NCI-H2196 (cell line): ENCODE results near the gene UBA3.

Experiments used
- DNase-seq: peaks from one replicate; lab custom pipeline; 2025; ENCODE audit not compliant: unreplicated experiment; lab: John Stamatoyannopoulos, UW

Gene UBA3

DNA sequence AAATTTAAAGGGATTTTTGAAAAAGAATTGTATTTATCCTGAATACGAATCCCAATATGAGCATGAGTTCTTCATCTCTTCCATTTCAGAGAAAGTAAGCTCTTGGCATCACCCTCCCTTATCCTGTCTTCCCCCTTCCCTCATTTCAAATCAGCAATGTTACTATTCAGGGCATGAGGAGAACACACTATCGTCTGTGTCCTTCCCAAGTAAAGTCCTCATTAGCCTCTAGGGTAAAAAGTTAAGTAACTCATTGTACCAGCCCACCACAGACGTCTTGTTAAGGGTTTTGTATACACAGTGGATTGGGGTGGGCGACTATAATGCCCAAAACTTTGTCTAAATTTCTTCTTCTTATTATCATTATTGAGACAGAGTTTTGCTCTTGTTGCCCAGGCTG lies 19.4 kb upstream of the UBA3 start:
- DNase-seq, result no peak

DNA sequence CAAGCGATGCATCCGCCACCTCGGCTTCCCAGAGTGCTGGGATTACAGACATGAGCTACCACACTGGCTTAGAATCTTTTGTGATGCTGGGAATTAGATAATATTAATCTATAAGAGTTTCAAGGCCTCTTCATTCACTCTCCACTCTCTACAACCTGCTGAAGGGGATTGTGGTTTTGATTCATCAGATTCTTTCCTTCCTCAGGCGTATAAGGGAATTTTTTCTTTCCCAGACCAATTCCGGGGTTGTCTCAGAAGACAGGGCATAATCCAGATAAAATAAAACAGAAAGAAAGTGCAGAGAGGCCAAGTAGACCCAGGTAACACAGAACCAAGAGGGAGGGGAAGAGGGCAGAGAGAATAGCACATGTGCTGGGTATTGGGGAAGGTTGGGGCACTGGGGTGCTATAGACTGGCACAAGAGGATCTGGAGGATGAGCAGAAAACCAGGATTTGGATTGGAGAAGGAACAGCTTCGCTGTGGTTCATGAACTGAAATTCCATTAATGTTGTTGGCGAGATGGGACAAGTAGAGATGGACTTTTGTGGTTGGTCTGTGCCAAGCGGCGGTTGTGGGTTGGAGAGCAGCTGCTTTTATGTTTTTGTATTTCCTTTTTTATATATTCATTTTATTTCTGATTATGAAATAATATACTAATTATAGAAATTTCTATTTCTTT lies 17.4 kb upstream of the UBA3 start:
- DNase-seq, result no peak

DNA sequence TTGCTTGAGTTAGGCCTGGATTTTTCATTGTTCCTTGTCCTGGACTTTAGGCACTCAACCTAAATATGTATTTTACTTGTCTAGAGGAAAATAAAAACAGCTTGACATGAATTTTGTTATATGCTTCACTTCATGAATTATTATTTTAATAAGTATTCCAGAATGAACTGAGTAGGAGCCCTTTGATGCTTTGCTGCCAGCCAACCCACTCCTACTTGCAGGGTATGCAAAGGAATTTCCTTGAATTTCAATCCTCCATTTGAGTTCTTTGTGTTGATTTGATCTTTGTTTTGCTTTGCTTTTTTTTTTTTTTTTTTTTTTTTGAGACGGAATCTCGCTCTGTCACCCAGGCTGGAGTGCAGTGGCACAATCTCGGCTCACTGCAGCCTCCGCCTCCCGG lies 16.1 kb upstream of the UBA3 start:
- no peak for DNase-seq

DNA sequence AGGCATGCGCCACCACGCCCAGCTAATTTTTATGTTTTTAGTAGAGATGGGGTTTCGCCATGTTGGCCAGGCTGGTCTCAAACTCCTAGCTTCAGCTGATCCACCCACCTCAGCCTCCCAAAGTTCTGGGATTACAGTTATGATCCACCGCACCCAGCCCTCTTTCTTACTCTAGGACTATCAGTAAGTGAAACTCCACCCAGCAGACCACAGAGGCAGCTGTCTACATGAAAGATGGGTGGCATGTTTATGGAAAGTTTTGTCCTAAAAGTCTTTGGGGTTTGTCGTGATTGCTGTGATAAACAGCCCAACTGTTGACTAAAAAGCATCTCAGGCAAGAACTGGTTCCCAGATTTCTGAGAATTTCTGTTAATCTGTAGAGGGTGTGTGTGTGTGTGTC lies 15.5 kb upstream of the UBA3 start:
- no peak for DNase-seq

DNA sequence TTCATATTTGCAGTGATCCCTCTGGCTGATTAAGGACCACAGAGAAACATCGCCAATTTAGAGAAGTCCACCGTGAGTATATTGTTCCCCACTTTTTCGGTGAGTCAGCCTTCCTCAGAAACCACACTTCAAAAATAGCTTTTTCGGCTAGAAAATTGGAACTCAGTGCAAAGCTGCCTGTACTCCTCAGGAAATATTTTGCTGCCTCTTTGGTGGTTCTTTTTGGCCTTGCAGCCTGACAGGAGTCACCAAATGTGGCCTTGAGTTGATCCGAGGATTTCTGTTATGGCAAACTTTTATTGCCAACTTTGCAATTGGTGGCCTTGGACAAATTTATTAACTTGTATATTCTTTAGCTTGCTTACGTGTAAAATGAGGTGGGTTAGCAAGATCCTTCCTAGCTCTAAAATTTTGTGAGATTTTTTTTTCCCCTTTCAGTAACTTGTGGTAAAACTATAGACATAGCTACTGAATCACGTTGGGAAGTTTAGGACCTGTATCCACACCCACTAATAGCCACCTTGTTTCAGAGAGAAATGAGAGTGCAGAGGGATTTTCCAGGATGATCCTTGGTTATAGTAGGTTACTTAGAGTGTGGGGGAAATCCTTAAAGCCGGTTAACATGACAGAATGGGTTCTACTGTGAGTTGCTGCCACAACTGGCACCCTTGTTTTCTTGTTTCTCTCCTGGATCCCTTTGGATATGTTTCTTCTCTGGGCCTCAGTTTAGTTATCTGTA lies 14.5 kb upstream of the UBA3 start:
- DNase-seq, result no peak

DNA sequence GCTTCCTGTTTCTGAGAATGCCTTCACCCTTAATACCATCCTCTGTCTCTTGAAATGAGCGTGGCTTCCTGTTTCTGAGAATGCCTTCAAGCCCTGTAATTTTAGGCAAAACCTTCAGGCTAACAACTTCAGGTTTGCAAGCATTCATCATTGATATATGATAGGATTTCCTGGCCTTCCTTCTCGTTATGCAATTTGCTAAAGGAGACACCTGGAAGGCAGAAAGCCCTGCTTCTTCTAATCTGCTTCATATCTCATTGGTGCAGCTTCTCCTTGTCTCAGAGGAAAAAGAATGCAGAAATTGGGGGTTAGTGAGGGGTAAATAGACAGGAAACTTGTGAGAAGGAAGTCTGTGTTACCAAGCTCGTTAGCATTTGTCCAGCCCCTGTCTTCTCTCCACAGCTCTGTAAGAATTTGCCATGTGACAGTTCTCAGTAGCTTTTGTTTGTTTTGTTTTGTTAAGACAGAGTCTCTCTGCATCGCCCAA lies 11.9 kb upstream of the UBA3 start:
- no peak for DNase-seq

DNA sequence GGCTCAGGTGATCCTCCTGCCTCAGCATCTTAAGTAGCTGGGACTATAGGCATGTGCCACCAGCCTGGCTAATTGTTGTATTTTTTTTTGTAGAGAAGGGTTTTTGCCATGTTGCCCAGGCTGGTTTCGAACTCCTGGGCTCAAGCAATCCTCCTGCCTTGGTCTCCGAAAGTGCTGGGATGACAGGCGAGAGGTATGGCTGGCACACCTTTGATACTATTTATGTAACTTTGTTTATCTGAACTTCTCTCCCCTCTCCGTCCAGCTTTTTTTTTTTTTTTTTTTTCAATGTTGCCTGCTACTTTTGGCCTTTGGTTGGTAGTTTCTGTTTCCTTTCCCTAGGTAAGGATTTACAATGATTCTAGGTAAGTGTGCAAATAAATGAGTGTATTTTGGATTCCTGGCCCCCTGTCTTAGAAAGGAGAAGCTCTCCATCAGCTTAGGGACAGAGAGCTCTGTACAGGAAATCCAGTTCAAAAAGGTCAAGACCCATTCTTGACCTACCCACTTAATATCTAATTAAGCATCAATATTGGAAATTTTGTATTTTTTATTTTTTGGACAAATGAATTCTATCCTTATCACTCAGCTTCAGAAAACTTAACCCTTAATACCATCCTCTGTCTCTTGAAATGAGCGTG lies 11.3 kb upstream of the UBA3 start:
- no peak for DNase-seq

DNA sequence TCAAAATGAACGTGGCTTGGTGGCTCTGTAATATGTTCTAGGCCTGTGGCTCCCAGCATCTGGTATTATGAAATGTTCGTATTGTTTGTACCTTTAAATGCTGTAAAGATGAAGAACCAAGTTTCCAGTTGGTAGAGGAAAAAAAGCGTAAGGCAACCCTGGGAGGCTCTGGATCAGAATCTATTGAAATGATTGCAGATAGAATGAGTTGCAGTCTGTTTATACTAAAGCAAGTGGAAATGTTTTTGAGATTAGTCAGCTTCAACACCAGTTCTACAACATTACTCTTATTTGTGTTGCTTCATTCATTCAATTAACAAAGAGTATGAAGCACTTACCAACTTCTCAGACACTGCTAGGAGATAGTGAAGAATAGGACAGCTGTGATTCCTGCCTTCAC lies 9.9 kb upstream of the UBA3 start:
- DNase-seq, result no peak

DNA sequence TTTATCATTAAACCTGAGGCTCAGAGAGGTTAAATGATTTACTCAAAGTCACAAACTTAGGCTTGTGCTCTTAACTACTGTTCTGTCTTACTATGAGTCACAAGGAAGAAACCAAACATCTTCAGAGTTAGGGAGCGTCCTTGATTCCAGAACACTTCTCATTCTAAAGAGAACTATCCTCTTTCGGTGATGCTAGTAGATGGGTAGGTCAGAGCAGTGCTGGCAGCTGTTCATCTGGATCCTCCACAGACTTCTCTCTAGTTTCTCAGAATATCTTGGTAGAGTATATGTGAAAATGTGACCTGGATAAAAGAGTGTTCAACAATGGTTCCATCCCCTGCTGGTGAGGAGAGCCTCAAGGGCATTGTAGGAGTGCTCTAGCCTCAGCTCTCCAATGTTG lies 7.9 kb upstream of the UBA3 start:
- DNase-seq, result no peak

DNA sequence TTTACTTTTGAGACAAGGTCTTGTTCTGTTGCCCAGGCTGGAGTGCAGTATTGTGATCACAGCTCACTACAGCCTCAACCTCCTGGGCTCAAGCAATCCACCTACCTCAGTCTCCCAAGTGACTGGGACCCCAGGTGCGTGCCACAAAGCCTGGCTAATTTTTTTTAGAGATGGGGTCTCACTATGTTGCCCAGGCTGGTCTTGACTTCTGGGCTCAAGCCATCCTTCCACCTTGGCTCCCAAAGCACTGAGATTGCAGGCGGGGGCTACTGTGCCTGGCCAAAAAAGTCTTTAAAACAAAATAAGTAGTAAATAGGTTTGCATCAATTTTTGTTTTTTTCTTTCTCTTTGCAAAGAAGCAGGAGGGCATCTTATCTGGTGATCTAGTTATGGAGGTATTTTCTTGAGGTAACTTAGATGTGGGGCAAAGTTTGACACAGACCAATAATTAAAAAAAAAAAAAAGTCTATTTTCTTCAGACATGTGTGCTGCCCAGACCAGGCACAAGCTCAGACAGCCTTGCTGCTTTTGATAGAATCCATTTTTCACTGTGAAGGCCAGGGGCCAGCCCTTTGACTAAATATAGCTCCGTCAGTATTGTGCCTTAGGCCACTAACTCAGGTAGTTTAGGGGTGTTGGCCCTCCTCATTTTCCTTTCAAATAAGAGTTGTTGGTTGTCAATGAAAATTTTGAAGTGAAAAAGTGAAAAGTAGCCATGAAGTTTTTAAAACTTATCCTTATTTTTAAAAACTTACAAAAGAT lies 7.0 kb upstream of the UBA3 start:
- DNase-seq, result no peak

DNA sequence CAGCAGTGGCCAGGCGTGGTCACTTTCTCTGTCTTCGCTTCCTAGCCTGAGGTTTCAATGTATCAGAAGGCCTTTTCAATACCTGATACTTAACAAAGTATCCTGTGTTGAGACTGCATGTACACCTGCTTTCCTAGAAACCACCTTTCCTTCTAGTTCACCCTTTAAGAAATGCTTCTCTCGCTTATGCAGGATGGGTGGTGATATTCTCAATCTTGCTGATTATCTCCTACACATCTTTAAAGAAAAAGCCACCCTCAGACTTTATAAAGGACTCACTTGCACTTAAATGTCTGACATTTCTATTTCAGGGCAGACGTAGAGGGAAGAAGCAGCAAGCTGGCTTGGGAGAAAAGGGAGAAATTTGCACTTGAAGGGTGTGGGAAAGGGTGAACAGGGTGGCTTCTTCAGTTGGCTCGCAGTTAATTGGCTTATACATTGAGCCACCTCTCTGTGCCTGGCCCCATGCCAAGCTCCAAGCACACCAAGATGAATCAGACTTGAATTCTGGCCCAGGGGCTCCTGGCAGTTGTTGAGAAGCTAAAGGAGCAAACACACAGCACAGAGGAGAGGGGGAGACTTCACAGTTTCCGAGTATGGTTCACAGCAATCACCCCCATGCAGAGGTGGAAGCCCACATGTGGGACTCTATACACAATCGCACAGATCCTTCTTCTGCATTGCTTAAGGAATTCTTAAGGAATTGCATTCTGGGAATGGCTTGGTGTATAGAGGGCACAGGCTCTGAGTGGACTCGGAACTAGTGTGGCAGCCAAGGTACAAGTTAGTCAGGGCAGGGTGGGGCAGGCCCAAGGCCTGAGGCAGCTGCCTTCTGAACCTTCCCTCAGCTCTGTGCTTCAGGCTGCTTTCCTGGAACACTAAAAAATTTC lies 5.9 kb upstream of the UBA3 start:
- peak; percentile 32 for DNase-seq

DNA sequence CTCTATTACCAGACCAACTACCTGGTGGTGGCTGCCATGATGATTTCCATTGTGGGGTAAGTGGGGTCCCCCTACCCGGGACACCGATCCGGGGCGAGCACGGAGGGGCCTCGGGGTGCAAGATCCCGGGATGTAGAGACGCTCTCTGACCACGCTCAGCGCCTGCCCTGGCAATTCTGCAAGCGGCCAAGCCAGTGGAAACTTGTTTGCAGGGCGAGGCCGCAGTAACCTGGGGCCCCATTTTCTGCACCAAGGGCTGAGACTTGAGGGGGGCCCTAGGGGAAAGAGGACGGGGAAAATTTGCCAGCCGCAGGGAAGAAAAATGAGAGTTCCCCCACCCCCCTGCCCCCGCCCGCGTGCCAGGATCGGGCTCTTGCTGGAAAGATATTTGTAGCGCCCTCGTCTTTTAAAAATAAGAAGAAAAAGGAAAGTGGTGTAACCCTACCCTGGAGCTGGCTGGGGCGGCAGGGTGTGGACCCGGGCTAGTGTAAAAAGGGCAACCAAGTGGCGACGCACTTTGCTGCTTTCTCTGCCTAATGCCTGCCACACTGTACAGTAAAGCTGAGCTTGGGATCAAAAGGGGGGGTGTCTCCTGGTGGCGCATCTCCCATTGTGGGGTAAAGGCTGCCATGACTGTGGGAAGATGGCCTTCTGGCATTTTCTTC lies 5.1 kb upstream of the UBA3 start:
- DNase-seq, result no peak

DNA sequence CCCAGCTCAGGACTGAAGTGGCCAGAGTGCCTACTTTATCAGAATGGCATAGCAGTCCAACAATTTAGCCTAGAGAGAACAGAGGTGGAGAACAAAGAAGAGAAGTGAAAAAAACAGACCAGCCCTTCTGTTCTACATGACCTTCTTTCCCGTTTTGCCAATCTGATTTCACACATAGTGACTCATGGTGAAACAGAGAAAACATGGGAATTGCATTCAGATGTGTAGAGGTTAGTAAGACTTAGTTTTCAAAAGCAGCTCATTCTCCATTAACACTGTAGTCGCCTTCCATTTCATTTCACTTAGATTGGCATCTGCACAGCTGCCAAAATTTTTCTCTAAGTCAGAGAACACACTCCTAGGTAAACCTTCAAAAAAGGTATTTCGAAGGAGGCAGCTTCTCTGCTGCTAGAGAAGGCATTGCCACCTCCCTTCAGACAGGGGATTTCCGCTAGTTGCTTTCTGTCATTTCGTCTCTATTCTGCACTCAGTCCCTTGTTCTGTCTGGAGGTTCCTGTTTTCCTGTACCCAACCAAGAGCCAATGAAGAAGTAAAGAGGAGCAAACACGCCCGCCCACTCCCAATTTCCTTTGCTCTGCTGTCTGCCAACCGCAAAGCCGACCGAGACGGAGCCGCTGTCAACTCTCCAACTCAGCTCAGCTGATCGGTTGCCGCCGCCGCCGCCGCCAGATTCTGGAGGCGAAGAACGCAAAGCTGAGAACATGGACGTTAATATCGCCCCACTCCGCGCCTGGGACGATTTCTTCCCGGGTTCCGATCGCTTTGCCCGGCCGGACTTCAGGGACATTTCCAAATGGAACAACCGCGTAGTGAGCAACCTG lies 4.4 kb upstream of the UBA3 start, which contains the start of gene ARL6IP5:
TSS of gene ARL6IP5 (plus strand) at position 612 of the 842 bp plus-strand sequence. CDS start at position 723, 111 bp downstream.
- peak; percentile 61 for DNase-seq

DNA sequence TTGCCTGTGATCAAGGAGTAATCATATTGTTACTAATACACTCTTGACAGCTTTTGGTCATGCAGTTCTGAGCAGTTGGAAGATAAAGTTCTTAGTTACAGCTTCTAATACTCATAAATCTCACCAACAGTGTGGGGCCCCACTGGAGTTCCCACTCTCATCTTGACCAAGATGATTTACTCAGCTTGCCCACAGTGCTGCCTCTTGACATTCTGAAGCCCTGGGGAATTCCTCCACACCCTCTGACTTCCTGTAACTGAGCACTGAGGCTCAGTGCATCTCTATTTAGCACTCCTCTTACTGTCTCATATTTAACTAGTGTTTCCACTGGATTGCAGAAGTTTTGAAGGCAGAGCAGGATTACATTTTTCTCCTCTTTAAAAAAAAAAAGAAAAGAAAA lies 2.6 kb upstream of the UBA3 start:
- no peak for DNase-seq

DNA sequence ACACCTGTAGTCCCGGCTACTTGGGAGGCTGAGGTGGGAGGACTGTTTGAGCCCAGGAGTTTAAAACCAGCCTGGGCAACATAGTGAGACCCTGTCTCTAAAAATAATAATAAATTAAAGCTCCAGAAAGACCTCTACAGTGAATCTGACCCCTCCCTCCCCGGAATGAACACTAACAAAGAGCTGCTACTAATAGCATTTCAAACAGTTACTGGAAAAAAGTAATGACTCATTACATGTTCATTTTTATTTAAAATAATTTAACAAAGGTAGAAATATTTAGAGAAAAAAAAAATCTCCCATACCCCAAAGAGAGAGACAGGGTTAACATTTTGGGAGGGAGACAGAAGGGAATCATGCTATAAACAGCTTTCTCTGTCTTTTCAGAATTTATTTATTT lies 2.2 kb upstream of the UBA3 start:
- no peak for DNase-seq

DNA sequence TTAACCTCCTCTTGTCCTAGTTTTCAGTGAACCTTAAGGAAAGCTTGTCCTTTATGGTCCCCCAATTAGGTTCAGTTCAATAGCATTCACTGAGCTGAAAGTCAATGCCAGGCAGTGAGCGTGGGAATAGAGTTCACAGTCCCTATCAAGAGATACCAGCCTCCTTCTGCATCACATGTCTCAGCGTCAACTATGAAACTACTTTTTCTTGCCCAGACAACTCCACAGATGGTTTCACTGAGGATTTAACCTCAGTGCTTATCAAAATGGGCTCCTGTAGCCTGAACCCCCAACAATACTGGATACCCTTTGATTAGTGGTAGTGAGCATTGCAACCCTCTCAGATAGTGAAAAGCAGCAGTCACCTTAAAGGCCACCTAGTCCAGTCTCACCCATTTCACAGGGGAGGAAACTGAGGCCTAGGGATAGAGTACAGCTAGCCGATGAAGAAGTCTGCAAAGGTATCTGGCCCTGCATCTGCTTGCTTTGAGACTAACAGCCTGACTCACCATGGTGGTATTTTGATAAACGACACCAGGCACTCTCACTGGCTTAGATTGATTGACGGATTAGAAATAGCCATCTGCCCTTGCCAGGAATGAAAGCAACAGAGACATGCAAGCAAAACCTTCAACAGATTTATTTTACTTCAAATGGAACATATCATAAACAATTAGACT lies 1.6 kb upstream of the UBA3 start:
- DNase-seq, result no peak

DNA sequence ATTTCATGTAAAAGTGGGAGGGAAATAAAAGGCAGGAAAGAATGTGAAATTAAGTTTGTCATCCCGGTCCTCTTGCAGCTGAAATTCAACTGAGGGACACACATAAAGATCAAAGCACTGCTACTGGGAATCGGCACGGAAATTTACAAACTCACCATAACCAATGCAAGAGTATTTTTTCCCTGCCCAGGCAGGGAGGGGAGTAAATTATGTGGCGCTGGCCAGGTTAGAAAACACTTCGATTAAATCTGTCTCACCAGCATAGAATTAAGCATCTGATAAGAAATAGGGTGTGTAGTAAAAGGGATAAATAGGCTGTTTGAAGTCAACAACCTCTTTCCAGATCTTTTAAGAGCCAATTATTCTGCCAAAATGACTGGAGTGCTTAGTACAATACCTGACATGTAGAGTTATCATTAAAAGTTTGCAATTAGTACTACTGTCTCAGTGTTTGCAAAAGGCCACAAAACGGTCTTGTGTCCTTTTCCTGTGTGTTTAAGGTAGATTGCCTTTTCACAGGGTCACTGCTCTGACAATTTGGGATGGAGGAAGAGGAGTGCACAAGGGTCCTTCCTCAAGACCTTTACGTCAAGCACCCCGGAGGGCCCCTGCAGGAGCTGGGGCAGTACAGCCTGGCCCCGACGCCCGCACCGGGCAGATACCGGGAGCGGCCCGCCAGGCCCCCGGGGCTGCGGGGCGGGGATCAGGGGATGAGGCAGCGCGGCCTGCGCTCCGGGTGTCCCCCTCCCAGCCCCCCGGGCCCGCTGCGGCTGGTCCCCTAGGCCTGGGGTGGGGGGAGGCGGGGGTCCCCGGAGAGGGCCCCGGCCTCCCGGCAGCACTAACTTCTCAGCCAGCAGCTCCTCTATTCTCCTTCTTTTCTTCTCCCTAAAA lies 651 bp downstream of the UBA3 start:
- DNase-seq, result no peak
